ENCODE data around the gene MAB21L1.

DNA sequence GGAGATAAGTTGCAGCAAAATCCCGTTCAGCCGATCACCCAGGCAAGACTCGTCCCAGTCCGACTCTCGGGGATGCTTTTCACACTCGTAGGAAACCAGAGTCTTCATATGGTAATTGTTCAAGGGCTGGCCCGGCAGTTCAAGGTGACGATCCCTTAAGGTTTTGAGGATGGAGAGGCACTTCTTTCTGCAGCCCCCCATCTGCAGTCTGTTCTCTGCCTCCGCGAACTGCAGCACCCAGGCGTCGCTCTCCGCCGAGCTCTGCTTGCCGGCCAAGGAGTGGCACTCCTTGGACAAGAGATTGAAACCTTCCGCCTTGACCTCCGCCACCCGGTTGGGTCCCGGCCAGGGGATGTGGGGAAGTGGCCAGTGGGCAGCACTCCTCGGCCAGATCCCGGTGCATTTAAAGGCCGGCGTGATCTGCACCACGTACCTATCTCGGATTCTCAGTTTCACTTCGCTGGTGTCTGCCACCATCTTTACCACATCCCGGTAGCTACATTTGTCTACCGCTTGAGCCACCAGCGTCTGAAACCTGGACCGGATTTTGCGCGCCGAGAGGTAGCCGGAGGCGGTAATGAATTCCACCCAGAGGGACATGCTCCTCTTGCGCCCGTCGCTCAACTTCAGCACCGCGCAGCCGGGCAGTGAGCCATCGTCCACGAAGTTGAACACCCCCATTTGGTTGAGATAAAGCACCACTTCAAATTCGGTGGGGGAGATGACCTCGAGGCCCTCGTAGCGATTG lies 1.1 kb downstream of the MAB21L1 start:
- TF ChIP-seq, protein P1, sequence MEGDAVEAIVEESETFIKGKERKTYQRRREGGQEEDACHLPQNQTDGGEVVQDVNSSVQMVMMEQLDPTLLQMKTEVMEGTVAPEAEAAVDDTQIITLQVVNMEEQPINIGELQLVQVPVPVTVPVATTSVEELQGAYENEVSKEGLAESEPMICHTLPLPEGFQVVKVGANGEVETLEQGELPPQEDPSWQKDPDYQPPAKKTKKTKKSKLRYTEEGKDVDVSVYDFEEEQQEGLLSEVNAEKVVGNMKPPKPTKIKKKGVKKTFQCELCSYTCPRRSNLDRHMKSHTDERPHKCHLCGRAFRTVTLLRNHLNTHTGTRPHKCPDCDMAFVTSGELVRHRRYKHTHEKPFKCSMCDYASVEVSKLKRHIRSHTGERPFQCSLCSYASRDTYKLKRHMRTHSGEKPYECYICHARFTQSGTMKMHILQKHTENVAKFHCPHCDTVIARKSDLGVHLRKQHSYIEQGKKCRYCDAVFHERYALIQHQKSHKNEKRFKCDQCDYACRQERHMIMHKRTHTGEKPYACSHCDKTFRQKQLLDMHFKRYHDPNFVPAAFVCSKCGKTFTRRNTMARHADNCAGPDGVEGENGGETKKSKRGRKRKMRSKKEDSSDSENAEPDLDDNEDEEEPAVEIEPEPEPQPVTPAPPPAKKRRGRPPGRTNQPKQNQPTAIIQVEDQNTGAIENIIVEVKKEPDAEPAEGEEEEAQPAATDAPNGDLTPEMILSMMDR (IDR thresholded peaks at IDR 0.05) = no peak
- no peak for TF ChIP-seq POLR2A (IDR thresholded peaks at IDR 0.05)
- no peak for TF ChIP-seq EP300 (IDR thresholded peaks at IDR 0.05)
- no peak for TF ChIP-seq POLR2AphosphoS5 (IDR thresholded peaks at IDR 0.05)

Data from gastroesophageal sphincter (tissue), 3 donors.